Mesothelial cell of epicardium (in vitro differentiated cells): ENCODE measurements around the gene SMOC1. TPM values are rescaled to one million over a fixed set of nuclear protein-coding genes. Genes with fewer than 3 reads are reported as not detected.

ENCODE experiments used
- DNase-seq, 2 experiments: peaks; one replicate each; pipeline ENCODE4 v3.0.0; 2021; ENCODE audit warnings: low spot score in 2 of 2; ENCODE audit not compliant: unreplicated experiment in 2 of 2
- H3K27ac Mint-ChIP-seq: 2 replicates; pipeline ENCODE4 v1.8.0; 2021; ENCODE audit warnings: mixed read lengths
- H3K27me3 Mint-ChIP-seq: 2 replicates; pipeline ENCODE4 v1.8.0; 2021; ENCODE audit warnings: low read depth, mixed read lengths
- H3K36me3 Mint-ChIP-seq: 2 replicates; pipeline ENCODE4 v1.8.0; 2021; ENCODE audit warnings: mixed read lengths
- H3K4me1 Mint-ChIP-seq: 2 replicates; pipeline ENCODE4 v1.8.0; 2021; ENCODE audit warnings: mixed read lengths
- H3K4me3 Mint-ChIP-seq: 2 replicates; pipeline ENCODE4 v1.8.0; 2021; ENCODE audit warnings: mild to moderate bottlenecking, moderate library complexity, mixed read lengths
- H3K9me3 Mint-ChIP-seq: 2 replicates; pipeline ENCODE4 v1.8.0; 2021; ENCODE audit warnings: mixed read lengths
- total RNA-seq: library from RNA; stranded (reverse); gene quantifications from 3 replicates; pipeline ENCODE4 v1.2.1, GENCODE V29; 2021
- TF ChIP-seq, protein P1 (sequence below): fragments of 200-600 bp; sonication (generic); IDR thresholded peaks from one replicate; pipeline ENCODE4 v1.5.0; 2021; ENCODE audit warnings: antibody characterized with exemption; ENCODE audit not compliant: unreplicated experiment

The SMOC1 gene
- total RNA-seq, 1 donor from 2014 or later = 1.5 TPM

DNA sequence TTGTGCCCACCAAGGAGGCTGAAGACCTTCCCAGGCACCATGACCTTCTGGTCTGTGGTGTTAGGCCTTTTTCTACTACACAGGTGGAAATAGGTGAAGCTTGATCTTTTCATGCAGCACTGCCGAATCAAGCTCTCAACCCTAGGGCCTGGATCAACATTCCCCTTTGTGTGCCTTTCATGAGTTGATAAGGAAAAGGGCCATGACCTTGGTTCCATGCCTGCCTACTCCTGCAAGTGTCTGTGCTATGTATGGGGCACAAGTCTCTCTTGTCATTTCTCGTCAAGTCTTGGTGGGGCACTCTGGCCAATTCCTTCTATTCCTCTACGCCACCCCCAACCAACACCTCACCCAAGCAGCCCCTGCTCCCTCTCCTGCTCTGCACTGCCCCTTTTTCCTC, 155.0 kb downstream of the SMOC1 start:
- H3K4me3 Mint-ChIP-seq = no peak overlapping the region
- TF ChIP-seq, protein P1, sequence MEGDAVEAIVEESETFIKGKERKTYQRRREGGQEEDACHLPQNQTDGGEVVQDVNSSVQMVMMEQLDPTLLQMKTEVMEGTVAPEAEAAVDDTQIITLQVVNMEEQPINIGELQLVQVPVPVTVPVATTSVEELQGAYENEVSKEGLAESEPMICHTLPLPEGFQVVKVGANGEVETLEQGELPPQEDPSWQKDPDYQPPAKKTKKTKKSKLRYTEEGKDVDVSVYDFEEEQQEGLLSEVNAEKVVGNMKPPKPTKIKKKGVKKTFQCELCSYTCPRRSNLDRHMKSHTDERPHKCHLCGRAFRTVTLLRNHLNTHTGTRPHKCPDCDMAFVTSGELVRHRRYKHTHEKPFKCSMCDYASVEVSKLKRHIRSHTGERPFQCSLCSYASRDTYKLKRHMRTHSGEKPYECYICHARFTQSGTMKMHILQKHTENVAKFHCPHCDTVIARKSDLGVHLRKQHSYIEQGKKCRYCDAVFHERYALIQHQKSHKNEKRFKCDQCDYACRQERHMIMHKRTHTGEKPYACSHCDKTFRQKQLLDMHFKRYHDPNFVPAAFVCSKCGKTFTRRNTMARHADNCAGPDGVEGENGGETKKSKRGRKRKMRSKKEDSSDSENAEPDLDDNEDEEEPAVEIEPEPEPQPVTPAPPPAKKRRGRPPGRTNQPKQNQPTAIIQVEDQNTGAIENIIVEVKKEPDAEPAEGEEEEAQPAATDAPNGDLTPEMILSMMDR = no peak
- no peak for DNase-seq
- H3K36me3 Mint-ChIP-seq = no peaks in the 10 kb centered on the region
- peaks cover 5% of the 10 kb centered on the region for H3K4me1 Mint-ChIP-seq
- H3K9me3 Mint-ChIP-seq = no peaks in the 10 kb centered on the region
- H3K27me3 Mint-ChIP-seq = peaks cover 12% of the 10 kb centered on the region
- H3K27ac Mint-ChIP-seq = no peak overlapping the region

DNA sequence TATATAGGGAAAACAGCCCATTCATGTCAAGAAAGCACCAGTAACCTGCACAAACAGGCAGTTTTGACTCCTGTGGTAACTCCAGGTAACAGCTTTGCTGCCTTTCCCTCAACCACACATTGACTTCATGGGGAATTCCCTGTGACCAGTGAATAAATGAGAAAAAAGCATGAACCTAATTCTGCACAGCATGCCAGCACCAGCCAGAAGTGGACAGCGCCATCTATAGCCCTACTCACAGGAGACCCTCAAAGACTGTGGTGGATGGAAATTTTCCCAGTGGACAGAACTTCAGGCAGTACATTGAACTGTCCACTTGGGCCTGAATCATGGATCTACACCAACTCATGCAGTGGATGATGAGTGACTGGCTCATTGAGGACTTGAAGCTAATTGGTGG, 157.4 kb downstream of the SMOC1 start:
- H3K4me3 Mint-ChIP-seq = no peak overlapping the region
- peaks cover 5% of the 10 kb centered on the region for H3K4me1 Mint-ChIP-seq
- H3K36me3 Mint-ChIP-seq = no peaks in the 10 kb centered on the region
- no peak for DNase-seq
- H3K27me3 Mint-ChIP-seq = peaks cover 34% of the 10 kb centered on the region
- TF ChIP-seq, protein P1 = no peak
- no peak overlapping the region for H3K27ac Mint-ChIP-seq
- H3K9me3 Mint-ChIP-seq = no peaks in the 10 kb centered on the region

DNA sequence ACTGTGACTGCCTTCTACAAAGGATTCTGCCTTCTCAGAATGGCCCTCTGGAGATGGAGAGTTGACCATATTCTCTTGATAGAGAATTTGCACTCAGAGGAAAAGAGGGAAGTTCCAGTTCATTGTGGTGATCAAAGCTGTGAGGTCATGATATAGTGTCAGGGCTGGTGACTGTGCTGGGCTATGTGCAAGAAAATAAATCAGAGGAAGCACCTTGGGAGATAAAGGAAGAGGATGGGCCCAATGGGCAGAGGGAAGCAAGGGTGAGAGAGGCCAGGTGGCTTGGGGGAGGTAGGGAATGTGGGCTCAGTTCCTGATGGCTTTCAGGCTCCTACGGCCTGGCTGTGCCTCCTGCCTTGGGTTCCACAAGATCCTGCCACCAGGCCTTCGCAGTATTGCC, 163.8 kb downstream of the SMOC1 start:
- Mint-ChIP-seq H3K4me1 (no peaks in the 10 kb centered on the region), H3K27ac (no peak overlapping the region), H3K4me3 (no peak overlapping the region), H3K36me3 (no peaks in the 10 kb centered on the region), H3K27me3 (peaks cover 86% of the 10 kb centered on the region), H3K9me3 (no peaks in the 10 kb centered on the region)
- no peak for DNase-seq
- TF ChIP-seq, protein P1 = no peak

- no peak overlapping the region for H3K27ac Mint-ChIP-seq
- no peak for DNase-seq
- H3K9me3 Mint-ChIP-seq = no peaks in the 10 kb centered on the region
- TF ChIP-seq, protein P1 = no peak
- no peaks in the 10 kb centered on the region for H3K36me3 Mint-ChIP-seq
- peaks cover 82% of the 10 kb centered on the region for H3K27me3 Mint-ChIP-seq
- no peaks in the 10 kb centered on the region for H3K4me1 Mint-ChIP-seq
- no peak overlapping the region for H3K4me3 Mint-ChIP-seq
These were observed 166.1 kb downstream of the SMOC1 start for GRCh38 chr14:70045310-70045709.

GRCh38 chr14:70045844-70046535, 166.8 kb downstream of the SMOC1 start:
- peak; percentile 38 to 71 for DNase-seq
- no peaks in the 10 kb centered on the region for H3K9me3 Mint-ChIP-seq
- H3K4me1 Mint-ChIP-seq = no peaks in the 10 kb centered on the region
- peaks cover 79% of the 10 kb centered on the region for H3K27me3 Mint-ChIP-seq
- H3K4me3 Mint-ChIP-seq = no peak overlapping the region
- TF ChIP-seq, protein P1 = peak; percentile 48
- no peak overlapping the region for H3K27ac Mint-ChIP-seq
- H3K36me3 Mint-ChIP-seq = no peaks in the 10 kb centered on the region
